Measurements from ENCODE around the gene ENSA. TPM values are rescaled to one million over a fixed set of nuclear protein-coding genes. Genes with fewer than 3 reads are reported as not detected.

ENSA gene
- polyA plus RNA-seq, 3 donors: 30.6 to 40.3 (median 38.5) TPM

DNA sequence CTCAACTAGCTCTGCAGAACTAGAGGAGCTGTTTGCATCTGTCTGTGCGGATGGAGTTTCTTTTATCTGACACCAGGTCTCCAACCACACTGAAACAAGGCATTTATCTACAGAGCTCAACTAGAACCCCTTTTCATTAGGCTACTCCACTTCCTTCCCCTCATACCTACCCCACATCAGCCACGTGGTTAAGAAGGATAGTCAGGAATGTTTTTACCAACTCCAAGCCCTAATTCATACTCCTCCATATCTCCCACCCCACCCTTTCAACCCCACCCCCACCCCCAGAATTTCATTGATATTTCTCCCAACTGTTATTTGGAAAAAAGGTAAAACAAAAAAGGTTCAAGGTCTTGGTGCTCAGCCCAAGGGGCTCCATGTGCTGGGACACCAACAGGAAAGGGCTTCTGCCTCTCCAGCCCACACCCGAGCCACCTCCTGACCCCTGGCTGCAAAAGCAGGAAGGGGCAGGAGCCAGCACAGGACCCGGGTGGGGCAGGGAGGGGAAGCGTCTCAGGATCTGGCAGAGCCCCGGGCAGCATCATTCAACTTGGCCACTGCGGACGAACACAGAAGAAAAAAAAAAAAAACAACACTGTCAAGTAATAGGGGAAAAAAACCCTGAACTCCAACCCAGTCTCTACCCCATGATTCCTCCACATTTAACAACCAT is 7.0 kb downstream of the ENSA start:
- peaks cover 22 to 38% of the 10 kb centered on the region in 2 donors for H3K4me1 ChIP-seq (ENCODE audit: control insufficient read depth in 1 of 2, insufficient read depth in 2 of 2, low read length in 2 of 2)
- peaks cover 66 to 84% of the 10 kb centered on the region in 2 donors for H3K36me3 Mint-ChIP-seq
- 6% methylated on average over 2 of the region's 8 CpGs for WGBS (ENCODE audit: insufficient coverage)
- intact Hi-C loops (cut with micrococcal nuclease): loop anchor here (5.0 kb wide), 2 partner anchors 40 to 60 kb away; no protein-coding TSS in a partner anchor
- no peak overlapping the region for H2AFZ ChIP-seq (ENCODE audit: insufficient read depth, low read depth, low read length, poor library complexity, severe bottlenecking)
- H3K4me2 ChIP-seq (replicated peaks; ENCODE audit: extremely low read depth, low read length, poor library complexity, severe bottlenecking): peak overlapping the region; percentile 20
- peaks cover 38% of the 10 kb centered on the region for H3K4me1 Mint-ChIP-seq
- H3K36me3 ChIP-seq (replicated peaks in 1 of 2; ENCODE audit: control insufficient read depth in 1 of 2, insufficient read depth in 2 of 2, low read length in 2 of 2): peaks cover 46 to 63% of the 10 kb centered on the region in 2 donors
- H3K27me3 Mint-ChIP-seq (ENCODE audit: low read depth in 3 of 3): no peaks in the 10 kb centered on the region
- H3K27me3 ChIP-seq (ENCODE audit: control insufficient read depth in 2 of 2, insufficient read depth in 2 of 2, low read length in 2 of 2): no peaks in the 10 kb centered on the region
- no peaks in the 10 kb centered on the region for H3K9me3 Mint-ChIP-seq
- peak overlapping the region; percentile 72 to 91 (median 84) for H3K27ac Mint-ChIP-seq
- H3K4me3 ChIP-seq (replicated peaks in 1 of 3; ENCODE audit: low read depth in 2 of 3, low read length in 3 of 3): no peak overlapping the region
- peak overlapping the region in 1 of 2 donors; percentile 1 for H3K4me3 Mint-ChIP-seq
- peaks cover 64% of the 10 kb centered on the region for H3K79me2 ChIP-seq (ENCODE audit: insufficient read depth, low read length)
- H3K27ac ChIP-seq (ENCODE audit: low read depth in 1 of 2, low read length in 2 of 2): peak overlapping the region in 1 of 2 donors; percentile 23
- no peaks in the 10 kb centered on the region for H3K9me3 ChIP-seq (replicated peaks in 1 of 2; ENCODE audit: control insufficient read depth in 1 of 2, insufficient read depth in 1 of 2, low read length in 2 of 2)
- no peak for DNase-seq
- TF ChIP-seq CTCF (IDR thresholded peaks at IDR 0.05): no peak
- no peak overlapping the region for H3K9ac ChIP-seq (ENCODE audit: insufficient read depth, low read length, poor library complexity, severe bottlenecking)
- no peaks in the 10 kb centered on the region for H4K20me1 ChIP-seq (ENCODE audit: insufficient read depth, low read length)

DNA sequence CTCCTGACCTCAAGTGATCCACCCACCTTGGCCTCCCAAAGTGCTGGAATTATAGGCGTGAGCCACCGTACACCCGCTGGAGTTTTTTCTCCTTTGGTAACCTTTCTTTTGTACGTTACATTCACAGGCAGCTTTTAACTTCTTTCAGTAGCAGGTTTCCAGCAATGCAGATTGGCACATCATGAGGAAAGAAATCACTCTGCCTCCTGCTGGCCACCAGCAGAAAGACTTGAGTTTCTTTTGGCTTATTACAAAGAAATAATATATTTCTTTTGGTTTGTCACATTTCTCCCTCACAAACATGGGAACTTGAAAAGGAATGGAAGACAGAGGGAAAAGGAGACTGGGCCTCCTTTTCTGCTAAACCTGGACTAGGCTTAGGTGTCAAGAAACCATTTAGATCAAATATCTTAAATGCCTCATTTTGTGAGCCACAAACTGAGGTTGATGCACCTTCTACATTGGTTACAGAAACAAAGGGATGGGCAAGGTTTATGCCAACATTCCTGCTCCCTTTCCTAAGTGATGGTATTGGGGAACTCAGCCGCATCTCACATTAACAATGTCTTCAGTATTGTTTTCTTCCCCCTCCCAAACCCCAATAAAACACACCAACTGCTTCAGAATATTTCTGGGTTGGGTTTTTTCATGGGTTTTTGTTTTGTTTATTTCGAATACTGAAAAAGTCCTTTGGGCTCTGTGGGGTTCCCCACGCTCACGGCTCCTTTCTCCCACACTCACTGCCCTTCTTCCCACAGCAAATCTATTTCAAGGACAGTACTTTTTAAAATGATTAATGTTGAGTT is 7.7 kb downstream of the ENSA start:
- DNase-seq: peak; percentile 65 to 82 (median 76)
- intact Hi-C loops (cut with micrococcal nuclease): loop anchor here (5.0 kb wide), 2 partner anchors 39 to 59 kb away; no protein-coding TSS in a partner anchor
- Histone ChIP-seq H3K27me3 (ENCODE audit: control insufficient read depth in 2 of 2, insufficient read depth in 2 of 2, low read length in 2 of 2) (no peaks in the 10 kb centered on the region), H3K9ac (ENCODE audit: insufficient read depth, low read length, poor library complexity, severe bottlenecking) (no peak overlapping the region), H4K20me1 (ENCODE audit: insufficient read depth, low read length) (no peaks in the 10 kb centered on the region), H2AFZ (ENCODE audit: insufficient read depth, low read depth, low read length, poor library complexity, severe bottlenecking) (no peak overlapping the region), H3K4me3 (replicated peaks in 1 of 3; ENCODE audit: low read depth in 2 of 3, low read length in 3 of 3) (peak overlapping the region in 1 of 3 experiments; percentile 37), H3K36me3 (replicated peaks in 1 of 2; ENCODE audit: control insufficient read depth in 1 of 2, insufficient read depth in 2 of 2, low read length in 2 of 2) (peaks cover 38 to 55% of the 10 kb centered on the region in 2 donors), H3K27ac (ENCODE audit: low read depth in 1 of 2, low read length in 2 of 2) (peak overlapping the region in 1 of 2 donors; percentile 23), H3K9me3 (replicated peaks in 1 of 2; ENCODE audit: control insufficient read depth in 1 of 2, insufficient read depth in 1 of 2, low read length in 2 of 2) (no peaks in the 10 kb centered on the region), H3K79me2 (ENCODE audit: insufficient read depth, low read length) (peaks cover 58% of the 10 kb centered on the region), H3K4me1 (ENCODE audit: control insufficient read depth in 1 of 2, insufficient read depth in 2 of 2, low read length in 2 of 2) (peaks cover 25 to 45% of the 10 kb centered on the region in 2 donors), H3K4me2 (replicated peaks; ENCODE audit: extremely low read depth, low read length, poor library complexity, severe bottlenecking) (peak overlapping the region; percentile 27)
- Mint-ChIP-seq H3K27me3 (ENCODE audit: low read depth in 3 of 3) (no peaks in the 10 kb centered on the region), H3K4me3 (peak overlapping the region in 1 of 2 donors; percentile 71), H3K27ac (peak overlapping the region; percentile 84 to 92 (median 85)), H3K9me3 (no peaks in the 10 kb centered on the region), H3K4me1 (peaks cover 43% of the 10 kb centered on the region), H3K36me3 (peaks cover 64 to 84% of the 10 kb centered on the region in 2 donors)
- 40% methylated on average over 3 of the region's 8 CpGs for WGBS (ENCODE audit: insufficient coverage)
- peak; percentile 85 for TF ChIP-seq CTCF (IDR thresholded peaks at IDR 0.05)
